H1 (cell line): ENCODE results near the gene MTHFS. TPM values are rescaled to one million over a fixed set of nuclear protein-coding genes. Genes with fewer than 3 reads are reported as not detected.

Experiments used
- SIN3A ChIP-seq, 2 experiments: IDR thresholded peaks in 1 of 2; conservative IDR thresholded peaks in 1 of 2; 2 replicates each; pipeline ENCODE4 v1.6.1; 2011 to 2012; ENCODE audit warnings: low read length in 2 of 2, improper control_type of control experiment in 1 of 2, low read depth in 1 of 2, mild to moderate bottlenecking in 1 of 2
- TEAD4 ChIP-seq: IDR thresholded peaks from 2 replicates; pipeline ENCODE4 v1.6.1; 2012; ENCODE audit warnings: low read depth, low read length, inconsistent platforms, mixed read lengths
- YY1 ChIP-seq: IDR thresholded peaks from 2 replicates; pipeline ENCODE4 v1.6.1; 2011; ENCODE audit warnings: low read depth, mild to moderate bottlenecking, low read length
- polyA plus RNA-seq, 7 experiments: library from polyadenylated mRNA; depleted of rRNA in 3 of 7; stranded (reverse) in 5 of 7; unstranded in 2 of 7; fragments of >200 nt in 5 of 7; fragments of 200-250 nt in 2 of 7; gene quantifications; 1 replicate in 5 of 7; 2 replicates in 1 of 7; 4 replicates in 1 of 7; pipeline versions ENCODE4 v1.2.1 to v1.2.3, GENCODE V29; 2011 to 2013; ENCODE audit warnings: missing spikeins in 2 of 7, mixed read lengths in 2 of 7
- total RNA-seq: library from RNA; stranded (reverse); fragmentation: NEBNext Ultra II Directional; extraction: Animal tissue kit (Norgen Biotek cat#: 25700); gene quantifications from 2 replicates; pipeline ENCODE4 v1.2.1, GENCODE V29; 2021
- TF ChIP-seq, protein P1 (sequence below): IDR thresholded peaks from 2 replicates; pipeline ENCODE4 v1.6.1; 2012; ENCODE audit warnings: low read length, inconsistent platforms

MTHFS gene
- total and polyA plus RNA-seq, 2 of the 8 experiments (the other 6 are each of a cell fraction or from before 2014, with no cell fraction given) = 27.3 to 37.2 TPM

DNA sequence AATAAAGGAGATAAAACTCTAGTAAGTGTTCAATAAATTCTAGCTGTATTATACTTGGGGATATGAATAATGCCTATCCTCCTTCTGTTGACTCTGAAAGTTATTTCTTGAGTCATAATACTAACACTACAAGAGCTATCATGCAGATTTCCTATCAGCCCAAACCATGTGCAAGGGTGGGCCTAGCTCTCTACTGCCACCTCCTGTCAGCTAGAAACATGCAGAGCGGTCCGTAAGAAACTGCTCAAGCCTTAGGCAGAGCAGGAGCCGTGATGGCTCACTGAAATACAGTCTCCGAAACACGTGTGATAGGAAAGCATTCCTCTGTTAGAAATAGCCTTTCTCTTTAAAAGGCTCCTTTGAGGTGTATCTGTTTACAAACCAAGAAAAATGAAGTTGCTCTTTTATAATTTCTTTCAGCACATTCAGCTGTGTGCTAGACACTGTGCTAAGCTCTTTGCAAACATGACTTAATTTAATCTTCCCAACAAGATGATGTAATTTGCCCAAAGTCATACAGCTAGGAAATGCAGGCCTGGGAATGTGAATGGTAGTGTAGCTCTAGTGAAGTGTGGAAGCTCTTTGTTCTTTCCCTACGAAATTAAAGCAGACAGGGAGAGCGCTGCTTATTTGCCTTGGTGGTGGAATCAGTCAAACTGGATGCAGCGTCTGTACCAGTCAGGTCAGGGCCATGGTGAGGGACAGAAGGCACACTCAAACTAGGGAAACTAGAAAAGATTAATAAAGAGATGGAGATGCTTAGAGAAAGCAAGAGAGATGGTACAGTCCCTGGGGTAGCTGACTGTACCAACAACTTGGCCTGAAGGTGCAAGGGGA is 43.1 kb downstream of the MTHFS start (continued):
- TF ChIP-seq, protein P1, sequence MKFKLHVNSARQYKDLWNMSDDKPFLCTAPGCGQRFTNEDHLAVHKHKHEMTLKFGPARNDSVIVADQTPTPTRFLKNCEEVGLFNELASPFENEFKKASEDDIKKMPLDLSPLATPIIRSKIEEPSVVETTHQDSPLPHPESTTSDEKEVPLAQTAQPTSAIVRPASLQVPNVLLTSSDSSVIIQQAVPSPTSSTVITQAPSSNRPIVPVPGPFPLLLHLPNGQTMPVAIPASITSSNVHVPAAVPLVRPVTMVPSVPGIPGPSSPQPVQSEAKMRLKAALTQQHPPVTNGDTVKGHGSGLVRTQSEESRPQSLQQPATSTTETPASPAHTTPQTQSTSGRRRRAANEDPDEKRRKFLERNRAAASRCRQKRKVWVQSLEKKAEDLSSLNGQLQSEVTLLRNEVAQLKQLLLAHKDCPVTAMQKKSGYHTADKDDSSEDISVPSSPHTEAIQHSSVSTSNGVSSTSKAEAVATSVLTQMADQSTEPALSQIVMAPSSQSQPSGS = 0 out of 2 replicates have a peak, but pooled peaks have one; percentile 32
- no peak for TF ChIP-seq TEAD4
- 0 out of 4 replicates have a peak, but pooled peaks of 1 of the 2 experiments have one; percentile 60 for TF ChIP-seq SIN3A (conservative IDR thresholded peaks at IDR 0.05 in 1 of 2, IDR thresholded peaks at IDR 0.05 in 1 of 2; ENCODE audit: low read depth in 1 of 2, low read length in 2 of 2)
- no peak for TF ChIP-seq YY1
